ENCODE results near the gene SOX1. TPM values are rescaled to one million over a fixed set of nuclear protein-coding genes. Genes with fewer than 3 reads are reported as not detected.

The SOX1 gene
- total RNA-seq, 1 donor from 2014 or later: 1.7 TPM

DNA sequence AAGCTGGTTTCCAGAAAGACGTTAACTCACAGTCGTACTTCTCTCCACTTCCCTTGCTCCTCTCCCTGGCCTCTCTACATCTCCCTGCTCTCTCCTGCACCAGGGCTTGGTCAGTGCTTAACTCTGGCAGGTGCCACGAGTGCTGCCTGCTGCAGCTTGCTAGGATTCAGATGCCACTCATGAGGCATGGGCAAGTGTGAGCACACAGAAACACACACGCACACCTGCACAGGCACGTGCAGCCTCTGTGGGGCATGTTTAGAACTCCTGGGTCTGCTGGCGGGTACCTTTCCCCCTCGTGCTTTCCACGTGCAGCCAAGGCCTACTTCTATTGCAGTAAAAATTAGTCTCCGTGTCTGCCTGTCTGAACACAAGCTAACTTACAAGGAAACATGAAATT is 31.8 kb downstream of the SOX1 start:
- H3K27ac Mint-ChIP-seq (ENCODE audit: unreplicated experiment): no peak overlapping the region
- H3K4me1 Mint-ChIP-seq (ENCODE audit: unreplicated experiment): peaks cover 11% of the 10 kb centered on the region
- no peak for DNase-seq (ENCODE audit: low spot score)
- H3K36me3 Mint-ChIP-seq (ENCODE audit: low read depth, unreplicated experiment): no peaks in the 10 kb centered on the region
- TF ChIP-seq, protein P1, sequence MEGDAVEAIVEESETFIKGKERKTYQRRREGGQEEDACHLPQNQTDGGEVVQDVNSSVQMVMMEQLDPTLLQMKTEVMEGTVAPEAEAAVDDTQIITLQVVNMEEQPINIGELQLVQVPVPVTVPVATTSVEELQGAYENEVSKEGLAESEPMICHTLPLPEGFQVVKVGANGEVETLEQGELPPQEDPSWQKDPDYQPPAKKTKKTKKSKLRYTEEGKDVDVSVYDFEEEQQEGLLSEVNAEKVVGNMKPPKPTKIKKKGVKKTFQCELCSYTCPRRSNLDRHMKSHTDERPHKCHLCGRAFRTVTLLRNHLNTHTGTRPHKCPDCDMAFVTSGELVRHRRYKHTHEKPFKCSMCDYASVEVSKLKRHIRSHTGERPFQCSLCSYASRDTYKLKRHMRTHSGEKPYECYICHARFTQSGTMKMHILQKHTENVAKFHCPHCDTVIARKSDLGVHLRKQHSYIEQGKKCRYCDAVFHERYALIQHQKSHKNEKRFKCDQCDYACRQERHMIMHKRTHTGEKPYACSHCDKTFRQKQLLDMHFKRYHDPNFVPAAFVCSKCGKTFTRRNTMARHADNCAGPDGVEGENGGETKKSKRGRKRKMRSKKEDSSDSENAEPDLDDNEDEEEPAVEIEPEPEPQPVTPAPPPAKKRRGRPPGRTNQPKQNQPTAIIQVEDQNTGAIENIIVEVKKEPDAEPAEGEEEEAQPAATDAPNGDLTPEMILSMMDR (IDR thresholded peaks at IDR 0.05; ENCODE audit: unreplicated experiment): no peak
- H3K27me3 Mint-ChIP-seq (ENCODE audit: unreplicated experiment): peaks cover 16% of the 10 kb centered on the region
- no peaks in the 10 kb centered on the region for H3K9me3 Mint-ChIP-seq (ENCODE audit: unreplicated experiment)
- H3K4me3 Mint-ChIP-seq (ENCODE audit: unreplicated experiment): no peak overlapping the region

DNA sequence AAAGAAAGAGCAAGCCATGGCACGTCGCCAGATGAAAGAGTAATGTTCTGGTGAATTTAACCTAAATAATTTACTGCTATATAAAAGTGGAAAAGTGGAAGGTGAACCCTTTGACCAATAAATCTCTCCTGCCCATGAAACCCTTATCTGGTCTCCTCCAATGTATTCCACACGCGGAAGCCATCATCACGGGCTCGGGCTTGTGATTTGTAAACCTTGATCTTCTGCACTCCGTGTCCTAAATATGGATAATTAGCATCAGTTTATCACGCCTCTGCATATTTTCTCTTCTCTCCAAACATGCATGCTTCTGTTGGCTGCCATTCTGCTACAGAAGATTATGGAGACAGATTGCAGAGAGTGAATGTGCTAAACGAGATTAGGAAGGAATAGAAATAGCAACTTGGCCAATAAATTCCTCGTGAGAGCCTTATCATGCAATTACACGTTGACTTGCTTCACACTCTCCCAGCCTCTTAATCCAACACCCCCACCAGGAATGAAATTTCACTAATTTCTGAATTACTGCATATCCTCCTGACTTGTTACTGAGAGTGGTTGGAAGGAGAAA is 34.5 kb downstream of the SOX1 start:
- H3K4me3 Mint-ChIP-seq (ENCODE audit: unreplicated experiment): no peak overlapping the region

DNA sequence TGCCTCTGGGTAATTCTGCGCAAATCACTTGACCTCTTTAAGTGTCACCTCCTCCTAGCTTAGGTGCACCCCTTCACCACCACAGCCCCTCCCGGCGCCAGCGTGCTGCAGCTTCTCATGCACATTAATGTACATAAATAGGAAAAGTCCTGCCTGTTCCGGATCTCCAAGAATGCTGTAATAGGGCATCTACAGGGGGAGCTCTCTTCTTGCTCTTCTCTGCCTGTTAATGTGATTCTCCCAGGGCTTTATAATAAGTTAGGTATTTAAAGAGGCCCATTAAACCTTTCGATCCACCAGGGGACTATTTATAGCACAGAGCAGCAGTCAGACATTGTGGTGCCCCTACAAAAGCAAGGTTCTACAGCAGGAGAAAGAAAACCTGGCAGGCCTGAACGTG is 35.3 kb downstream of the SOX1 start:
- peaks cover 8% of the 10 kb centered on the region for H3K4me1 Mint-ChIP-seq (ENCODE audit: unreplicated experiment)
- TF ChIP-seq, protein P1 (IDR thresholded peaks at IDR 0.05; ENCODE audit: unreplicated experiment): no peak
- no peaks in the 10 kb centered on the region for H3K9me3 Mint-ChIP-seq (ENCODE audit: unreplicated experiment)
- peaks cover 20% of the 10 kb centered on the region for H3K27me3 Mint-ChIP-seq (ENCODE audit: unreplicated experiment)
- H3K36me3 Mint-ChIP-seq (ENCODE audit: low read depth, unreplicated experiment): no peaks in the 10 kb centered on the region
- H3K4me3 Mint-ChIP-seq (ENCODE audit: unreplicated experiment): no peak overlapping the region
- DNase-seq (ENCODE audit: low spot score): no peak
- H3K27ac Mint-ChIP-seq (ENCODE audit: unreplicated experiment): no peak overlapping the region

More for the DNA sequence above, 34.5 kb downstream of the SOX1 start:
- no peaks in the 10 kb centered on the region for H3K9me3 Mint-ChIP-seq (ENCODE audit: unreplicated experiment)
- peaks cover 21% of the 10 kb centered on the region for H3K27me3 Mint-ChIP-seq (ENCODE audit: unreplicated experiment)
- peaks cover 13% of the 10 kb centered on the region for H3K4me1 Mint-ChIP-seq (ENCODE audit: unreplicated experiment)
- no peak for DNase-seq (ENCODE audit: low spot score)
- H3K36me3 Mint-ChIP-seq (ENCODE audit: low read depth, unreplicated experiment): no peaks in the 10 kb centered on the region
- H3K27ac Mint-ChIP-seq (ENCODE audit: unreplicated experiment): no peak overlapping the region
- TF ChIP-seq, protein P1 (IDR thresholded peaks at IDR 0.05; ENCODE audit: unreplicated experiment): no peak

DNA sequence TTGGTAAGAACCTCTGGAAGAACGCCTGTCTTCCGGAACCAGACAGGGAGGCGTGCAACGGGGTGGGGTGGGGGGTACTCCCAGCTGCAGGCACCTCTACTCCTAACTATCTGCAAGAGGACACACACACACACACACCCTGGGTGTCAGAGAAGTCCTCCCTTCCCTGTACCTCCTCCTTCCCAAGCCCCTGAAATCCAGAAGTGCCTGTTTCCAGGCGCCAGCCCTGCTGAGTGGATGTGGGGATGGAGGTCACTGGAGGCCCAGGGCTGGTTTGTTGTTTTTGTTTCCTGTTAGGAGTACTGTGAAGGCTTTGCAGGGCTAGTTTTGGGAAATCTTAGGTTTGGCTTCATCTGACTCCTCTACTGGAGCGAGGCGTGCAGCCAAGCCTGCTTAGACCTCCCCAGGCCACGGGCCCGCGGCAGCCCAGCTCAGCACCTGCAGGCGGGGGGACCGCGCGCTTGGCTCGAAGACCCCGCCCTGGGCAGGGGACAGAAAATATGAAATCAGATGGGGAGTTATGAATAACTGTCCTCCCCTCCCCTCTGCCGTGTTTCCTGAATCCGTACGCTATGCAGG is 36.4 kb downstream of the SOX1 start:
- H3K4me3 Mint-ChIP-seq (ENCODE audit: unreplicated experiment): no peak overlapping the region
- peaks cover 8% of the 10 kb centered on the region for H3K4me1 Mint-ChIP-seq (ENCODE audit: unreplicated experiment)
- peaks cover 22% of the 10 kb centered on the region for H3K27me3 Mint-ChIP-seq (ENCODE audit: unreplicated experiment)
- no peak for DNase-seq (ENCODE audit: low spot score)
- TF ChIP-seq, protein P1 (IDR thresholded peaks at IDR 0.05; ENCODE audit: unreplicated experiment): no peak
- no peaks in the 10 kb centered on the region for H3K9me3 Mint-ChIP-seq (ENCODE audit: unreplicated experiment)
- no peaks in the 10 kb centered on the region for H3K36me3 Mint-ChIP-seq (ENCODE audit: low read depth, unreplicated experiment)
- H3K27ac Mint-ChIP-seq (ENCODE audit: unreplicated experiment): no peak overlapping the region

All from endothelial cell (in vitro differentiated cells).